ENCODE measurements around the gene SRP14.

The SRP14 gene

GRCh38 chr15:40047415-40048210, 8.6 kb upstream of the SRP14 start:
- no peaks in the 10 kb centered on the region for H3K9me3 ChIP-seq (ENCODE audit: control insufficient read depth, insufficient read depth, low read depth, low read length)

GRCh38 chr15:40046721-40047414, 7.9 kb upstream of the SRP14 start:
- Histone ChIP-seq H3K9me3 (ENCODE audit: control insufficient read depth, insufficient read depth, low read depth, low read length) (no peaks in the 10 kb centered on the region), H3K36me3 (ENCODE audit: control insufficient read depth, insufficient read depth, low read length) (no peaks in the 10 kb centered on the region), H3K4me3 (ENCODE audit: low read depth, low read length) (no peak overlapping the region), H3K27me3 (ENCODE audit: control insufficient read depth, insufficient read depth, low read length) (no peaks in the 10 kb centered on the region), H3K4me1 (ENCODE audit: control insufficient read depth, insufficient read depth, low read length) (peaks cover 41% of the 10 kb centered on the region), H3K9ac (ENCODE audit: low read length) (no peak overlapping the region), H3K27ac (ENCODE audit: low read depth, low read length) (no peak overlapping the region)

More at GRCh38 chr15:40047415-40048210, 8.6 kb upstream of the SRP14 start:
- no peak overlapping the region for H3K9ac ChIP-seq (ENCODE audit: low read length)
- H3K4me3 ChIP-seq (ENCODE audit: low read depth, low read length), result no peak overlapping the region
- no peak overlapping the region for H3K27ac ChIP-seq (ENCODE audit: low read depth, low read length)
- H3K27me3 ChIP-seq (ENCODE audit: control insufficient read depth, insufficient read depth, low read length), result no peaks in the 10 kb centered on the region
- peaks cover 41% of the 10 kb centered on the region for H3K4me1 ChIP-seq (ENCODE audit: control insufficient read depth, insufficient read depth, low read length)
- no peaks in the 10 kb centered on the region for H3K36me3 ChIP-seq (ENCODE audit: control insufficient read depth, insufficient read depth, low read length)

- Histone ChIP-seq H3K36me3 (ENCODE audit: control insufficient read depth, insufficient read depth, low read length) (no peaks in the 10 kb centered on the region), H3K27me3 (ENCODE audit: control insufficient read depth, insufficient read depth, low read length) (no peaks in the 10 kb centered on the region), H3K9me3 (ENCODE audit: control insufficient read depth, insufficient read depth, low read depth, low read length) (no peaks in the 10 kb centered on the region), H3K9ac (ENCODE audit: low read length) (no peak overlapping the region), H3K4me3 (ENCODE audit: low read depth, low read length) (peak overlapping the region; percentile 30), H3K27ac (ENCODE audit: low read depth, low read length) (no peak overlapping the region), H3K4me1 (ENCODE audit: control insufficient read depth, insufficient read depth, low read length) (peaks cover 31% of the 10 kb centered on the region)
Measured at GRCh38 chr15:40045572-40046217, 6.7 kb upstream of the SRP14 start.

- peak overlapping the region; percentile 30 for H3K4me3 ChIP-seq (ENCODE audit: low read depth, low read length)
- peaks cover 33% of the 10 kb centered on the region for H3K4me1 ChIP-seq (ENCODE audit: control insufficient read depth, insufficient read depth, low read length)
- no peaks in the 10 kb centered on the region for H3K36me3 ChIP-seq (ENCODE audit: control insufficient read depth, insufficient read depth, low read length)
- no peak overlapping the region for H3K27ac ChIP-seq (ENCODE audit: low read depth, low read length)
- no peak overlapping the region for H3K9ac ChIP-seq (ENCODE audit: low read length)
- H3K27me3 ChIP-seq (ENCODE audit: control insufficient read depth, insufficient read depth, low read length), result no peaks in the 10 kb centered on the region
- no peaks in the 10 kb centered on the region for H3K9me3 ChIP-seq (ENCODE audit: control insufficient read depth, insufficient read depth, low read depth, low read length)
Measured at GRCh38 chr15:40044717-40045571, 6.0 kb upstream of the SRP14 start.

- Histone ChIP-seq H3K4me1 (ENCODE audit: control insufficient read depth, insufficient read depth, low read length) (peaks cover 33% of the 10 kb centered on the region), H3K4me3 (ENCODE audit: low read depth, low read length) (no peak overlapping the region), H3K27ac (ENCODE audit: low read depth, low read length) (no peak overlapping the region), H3K9me3 (ENCODE audit: control insufficient read depth, insufficient read depth, low read depth, low read length) (no peaks in the 10 kb centered on the region), H3K36me3 (ENCODE audit: control insufficient read depth, insufficient read depth, low read length) (no peaks in the 10 kb centered on the region), H3K27me3 (ENCODE audit: control insufficient read depth, insufficient read depth, low read length) (no peaks in the 10 kb centered on the region), H3K9ac (ENCODE audit: low read length) (no peak overlapping the region)
Measured at GRCh38 chr15:40043927-40044716, 5.1 kb upstream of the SRP14 start.

- Histone ChIP-seq H3K4me3 (ENCODE audit: low read depth, low read length) (no peak overlapping the region), H3K9ac (ENCODE audit: low read length) (no peak overlapping the region), H3K9me3 (ENCODE audit: control insufficient read depth, insufficient read depth, low read depth, low read length) (no peaks in the 10 kb centered on the region), H3K36me3 (ENCODE audit: control insufficient read depth, insufficient read depth, low read length) (peaks cover under 1% of the 10 kb centered on the region), H3K27ac (ENCODE audit: low read depth, low read length) (no peak overlapping the region), H3K27me3 (ENCODE audit: control insufficient read depth, insufficient read depth, low read length) (no peaks in the 10 kb centered on the region), H3K4me1 (ENCODE audit: control insufficient read depth, insufficient read depth, low read length) (peaks cover 27% of the 10 kb centered on the region)
Measured at GRCh38 chr15:40042791-40043320, 3.9 kb upstream of the SRP14 start.

GRCh38 chr15:40040770-40041169, 1.8 kb upstream of the SRP14 start:
- no peak overlapping the region for H3K9ac ChIP-seq (ENCODE audit: low read length)
- H3K27ac ChIP-seq (ENCODE audit: low read depth, low read length), result no peak overlapping the region
- H3K9me3 ChIP-seq (ENCODE audit: control insufficient read depth, insufficient read depth, low read depth, low read length), result no peaks in the 10 kb centered on the region
- peaks cover 13% of the 10 kb centered on the region for H3K4me1 ChIP-seq (ENCODE audit: control insufficient read depth, insufficient read depth, low read length)
- no peak overlapping the region for H3K4me3 ChIP-seq (ENCODE audit: low read depth, low read length)
- H3K27me3 ChIP-seq (ENCODE audit: control insufficient read depth, insufficient read depth, low read length), result no peaks in the 10 kb centered on the region
- H3K36me3 ChIP-seq (ENCODE audit: control insufficient read depth, insufficient read depth, low read length), result peaks cover 18% of the 10 kb centered on the region

- no peaks in the 10 kb centered on the region for H3K9me3 ChIP-seq (ENCODE audit: control insufficient read depth, insufficient read depth, low read depth, low read length)
- H3K4me1 ChIP-seq (ENCODE audit: control insufficient read depth, insufficient read depth, low read length), result peaks cover 8% of the 10 kb centered on the region
- no peak overlapping the region for H3K9ac ChIP-seq (ENCODE audit: low read length)
- H3K27ac ChIP-seq (ENCODE audit: low read depth, low read length), result no peak overlapping the region
- peaks cover 23% of the 10 kb centered on the region for H3K36me3 ChIP-seq (ENCODE audit: control insufficient read depth, insufficient read depth, low read length)
- H3K4me3 ChIP-seq (ENCODE audit: low read depth, low read length), result no peak overlapping the region
- no peaks in the 10 kb centered on the region for H3K27me3 ChIP-seq (ENCODE audit: control insufficient read depth, insufficient read depth, low read length)
Measured at GRCh38 chr15:40040293-40040635, 1.3 kb upstream of the SRP14 start.

GRCh38 chr15:40038275-40038637, 725 bp downstream of the SRP14 start:
- Histone ChIP-seq H3K4me3 (ENCODE audit: low read depth, low read length) (peak overlapping the region; percentile 98), H3K36me3 (ENCODE audit: control insufficient read depth, insufficient read depth, low read length) (peaks cover 41% of the 10 kb centered on the region), H3K27me3 (ENCODE audit: control insufficient read depth, insufficient read depth, low read length) (no peaks in the 10 kb centered on the region), H3K27ac (ENCODE audit: low read depth, low read length) (peak overlapping the region; percentile 70; the same call in 1 of the 2 replicates), H3K9ac (ENCODE audit: low read length) (peak overlapping the region; percentile 95), H3K4me1 (ENCODE audit: control insufficient read depth, insufficient read depth, low read length) (0 out of 2 replicates have a peak, but pooled peaks cover 3% of the 10 kb centered on the region), H3K9me3 (ENCODE audit: control insufficient read depth, insufficient read depth, low read depth, low read length) (no peaks in the 10 kb centered on the region)

GRCh38 chr15:40037721-40038120, 1.3 kb downstream of the SRP14 start:
- Histone ChIP-seq H3K27ac (ENCODE audit: low read depth, low read length) (no peak overlapping the region), H3K9ac (ENCODE audit: low read length) (peak overlapping the region; percentile 95), H3K36me3 (ENCODE audit: control insufficient read depth, insufficient read depth, low read length) (peaks cover 46% of the 10 kb centered on the region), H3K4me1 (ENCODE audit: control insufficient read depth, insufficient read depth, low read length) (0 out of 2 replicates have a peak, but pooled peaks cover 3% of the 10 kb centered on the region), H3K9me3 (ENCODE audit: control insufficient read depth, insufficient read depth, low read depth, low read length) (no peaks in the 10 kb centered on the region), H3K4me3 (ENCODE audit: low read depth, low read length) (peak overlapping the region; percentile 98), H3K27me3 (ENCODE audit: control insufficient read depth, insufficient read depth, low read length) (no peaks in the 10 kb centered on the region)
